Measurements from ENCODE around the gene ARHGEF7. TPM values are rescaled to one million over a fixed set of nuclear protein-coding genes. Genes with fewer than 3 reads are reported as not detected.
"Not testable (repeated sequence)": the region's sequence is repeated elsewhere in the genome, so short reads cannot be mapped to it uniquely, and the experiment has no call there.

ARHGEF7 gene
- total and polyA plus RNA-seq, 4 donors = 16.2 to 132 (median 100) TPM

DNA sequence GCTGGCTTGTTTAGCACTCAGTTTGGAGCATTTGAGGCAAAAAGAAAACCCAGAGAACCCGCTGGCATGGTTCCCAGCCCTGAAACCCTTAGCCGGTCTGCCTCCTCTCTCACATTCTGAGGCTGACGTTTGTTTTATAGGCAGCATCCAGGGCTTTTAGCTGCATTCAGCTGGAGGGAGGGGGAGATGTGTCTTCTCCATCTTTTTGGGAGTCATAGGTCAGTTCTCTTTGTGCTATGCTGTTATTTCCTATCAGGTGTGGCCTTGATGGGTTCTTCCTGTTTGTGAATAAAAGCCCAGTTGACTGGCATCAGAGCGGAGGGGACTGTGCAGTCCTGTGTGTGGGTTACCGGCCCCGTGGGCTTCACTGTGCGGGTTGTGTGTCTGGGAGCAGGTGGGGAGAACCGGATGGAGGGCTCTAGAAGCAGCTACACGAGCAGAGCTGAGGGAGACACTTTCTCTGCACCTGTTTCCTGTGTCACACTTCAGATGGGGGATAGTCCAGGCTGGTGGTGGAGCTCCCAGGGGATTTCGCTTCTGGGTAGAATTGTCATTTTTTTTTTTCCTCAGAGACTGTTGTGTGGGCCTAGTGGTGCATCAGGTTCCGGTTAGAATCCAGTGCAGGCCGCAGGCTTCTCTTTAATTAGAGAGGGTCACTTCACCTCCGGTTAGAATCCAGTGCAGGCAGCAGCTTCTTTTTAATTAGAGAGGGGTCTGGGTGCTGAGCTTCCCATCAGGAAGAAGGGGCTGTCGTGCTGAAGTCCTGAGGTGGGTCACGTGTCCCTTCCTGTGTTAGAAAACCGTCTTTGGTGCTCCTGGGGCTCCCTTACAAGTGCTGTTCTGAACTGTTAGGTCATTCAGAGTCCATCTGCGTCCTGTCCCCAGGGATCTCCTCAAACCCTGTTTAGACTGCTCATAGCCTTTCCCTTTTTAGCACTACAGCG lies 69.6 kb downstream of the ARHGEF7 start:
- intact Hi-C loops (cut with DNase I) = loop anchor here in 1 of 2 donors (2.0 to 5.0 kb wide), 2 partner anchors 26 to 32 kb away; no protein-coding TSS in a partner anchor
- Histone ChIP-seq H3K27ac (ENCODE audit: low read depth in 1 of 2, low read length in 2 of 2) (peak overlapping the region; percentile 87 to 88), H3K4me1 (ENCODE audit: control insufficient read depth in 1 of 2, insufficient read depth in 2 of 2, low read length in 2 of 2) (peaks cover 3 to 5% of the 10 kb centered on the region in 2 donors), H3K27me3 (ENCODE audit: control insufficient read depth in 1 of 2, insufficient read depth in 2 of 2, low read length in 1 of 2) (no peaks in the 10 kb centered on the region), H3K9me3 (ENCODE audit: control insufficient read depth, low read length) (no peaks in the 10 kb centered on the region), H3K4me3 (ENCODE audit: low read length in 2 of 2) (no peak overlapping the region), H3K36me3 (ENCODE audit: control insufficient read depth in 1 of 2, insufficient read depth in 2 of 2, low read length in 1 of 2) (no peaks in the 10 kb centered on the region)
- 8 to 14% methylated on average over 18 of the region's 18 CpGs for WGBS, 2 donors
- ATAC-seq (ENCODE audit: low FRiP score) (peak; percentile 77), DNase-seq (peak in 1 of 2 donors; percentile 63)

GRCh38 chr13:111186305-111186935 lies 71.3 kb downstream of the ARHGEF7 start:
- H3K27me3 ChIP-seq (ENCODE audit: control insufficient read depth in 1 of 2, insufficient read depth in 2 of 2, low read length in 1 of 2) = no peaks in the 10 kb centered on the region
- DNase-seq (no peak), ATAC-seq (ENCODE audit: low FRiP score) (peak; percentile 61)
- H3K4me3 ChIP-seq (ENCODE audit: low read length in 2 of 2) = peak overlapping the region in 1 of 2 donors; percentile 81
- intact Hi-C loops (cut with DNase I) = loop anchor here in 1 of 2 donors (5.0 kb wide), 1 partner anchor 34 kb away; no protein-coding TSS in a partner anchor
- H3K4me1 ChIP-seq (ENCODE audit: control insufficient read depth in 1 of 2, insufficient read depth in 2 of 2, low read length in 2 of 2) = peaks cover 3 to 9% of the 10 kb centered on the region in 2 donors
- H3K36me3 ChIP-seq (ENCODE audit: control insufficient read depth in 1 of 2, insufficient read depth in 2 of 2, low read length in 1 of 2) = no peaks in the 10 kb centered on the region
- H3K27ac ChIP-seq (ENCODE audit: low read depth in 1 of 2, low read length in 2 of 2) = peak overlapping the region; percentile 59 to 97
- H3K9me3 ChIP-seq (ENCODE audit: control insufficient read depth, low read length) = no peaks in the 10 kb centered on the region
- WGBS, 2 donors = 5 to 9% methylated on average over 10 of the region's 10 CpGs

DNA sequence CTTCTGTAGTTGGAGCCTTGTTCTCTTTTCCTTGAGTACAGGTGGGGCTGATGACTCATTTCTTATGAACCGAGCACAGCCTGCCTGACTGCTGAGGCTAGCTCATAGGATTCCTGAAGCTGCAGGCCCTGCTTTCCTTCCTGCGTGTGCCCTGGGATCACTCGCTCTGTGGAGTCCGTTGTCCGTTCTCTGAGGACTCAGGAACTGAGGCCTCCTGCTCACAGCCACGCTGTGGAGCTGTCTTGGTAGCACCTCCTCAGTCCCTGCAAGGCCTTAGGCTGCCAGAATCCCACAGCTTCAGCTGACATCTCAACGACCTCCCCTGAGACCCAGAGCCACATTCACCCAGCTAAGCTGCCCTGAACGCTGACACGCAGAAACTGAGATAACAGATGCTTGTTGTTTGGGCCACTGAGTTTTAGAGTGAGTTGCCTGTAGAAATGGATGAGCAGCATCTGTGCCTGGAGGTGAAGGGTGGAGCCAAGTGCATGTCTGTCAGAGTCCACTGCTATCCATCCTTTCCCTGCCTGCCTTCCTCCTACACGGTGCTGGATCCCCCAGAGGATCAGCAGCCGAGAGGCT lies 72.9 kb downstream of the ARHGEF7 start:
- DNase-seq = no peak
- Histone ChIP-seq H3K4me1 (ENCODE audit: control insufficient read depth in 1 of 2, insufficient read depth in 2 of 2, low read length in 2 of 2) (peaks cover 3 to 9% of the 10 kb centered on the region in 2 donors), H3K4me3 (ENCODE audit: low read length in 2 of 2) (peak overlapping the region in 1 of 2 donors; percentile 21), H3K9me3 (ENCODE audit: control insufficient read depth, low read length) (no peaks in the 10 kb centered on the region), H3K36me3 (ENCODE audit: control insufficient read depth in 1 of 2, insufficient read depth in 2 of 2, low read length in 1 of 2) (no peaks in the 10 kb centered on the region), H3K27me3 (ENCODE audit: control insufficient read depth in 1 of 2, insufficient read depth in 2 of 2, low read length in 1 of 2) (no peaks in the 10 kb centered on the region), H3K27ac (ENCODE audit: low read depth in 1 of 2, low read length in 2 of 2) (peak overlapping the region; percentile 31 to 99)
- whole genome bisulfite sequencing, 2 donors = 5 to 14% methylated on average over 11 of the region's 11 CpGs
- ATAC-seq (ENCODE audit: low FRiP score) = peak; percentile 69
- intact Hi-C loops (cut with DNase I) = loop anchor here in 1 of 2 donors (5.0 kb wide), 1 partner anchor 36 kb away; no protein-coding TSS in a partner anchor

DNA sequence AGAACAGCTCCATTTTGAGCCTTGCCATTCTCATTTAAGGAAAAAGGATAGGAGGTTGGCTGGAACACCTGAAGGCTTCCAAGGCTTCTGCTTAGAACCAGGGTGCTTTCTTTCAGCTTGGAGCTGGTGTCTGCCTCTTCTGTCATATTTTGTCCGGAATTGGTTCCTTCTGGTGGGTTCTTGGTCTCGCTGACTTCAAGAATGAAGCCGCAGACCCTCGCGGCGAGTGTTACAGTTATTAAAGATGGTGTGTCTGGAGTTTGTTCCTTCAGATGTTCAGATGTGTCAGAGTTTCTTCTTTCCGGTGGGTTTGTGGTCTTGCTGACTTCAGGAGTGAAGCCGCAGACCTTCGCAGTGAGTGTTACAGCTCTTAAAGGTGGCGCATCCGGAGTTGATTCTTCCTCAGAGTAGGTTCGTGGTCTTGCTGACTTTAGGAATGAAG lies 74.0 kb downstream of the ARHGEF7 start:
- H3K27ac ChIP-seq (ENCODE audit: low read depth in 1 of 2, low read length in 2 of 2) = peak overlapping the region in 1 of 2 donors; percentile 60
- intact Hi-C loops (cut with DNase I) = loop anchor here in 1 of 2 donors (5.0 kb wide), 1 partner anchor 37 kb away; no protein-coding TSS in a partner anchor
- not testable (repeated sequence) for H3K27me3 ChIP-seq (ENCODE audit: control insufficient read depth in 1 of 2, insufficient read depth in 2 of 2, low read length in 1 of 2); H3K4me1 ChIP-seq (ENCODE audit: control insufficient read depth in 1 of 2, insufficient read depth in 2 of 2, low read length in 2 of 2); DNase-seq; H3K4me3 ChIP-seq (ENCODE audit: low read length in 2 of 2); H3K9me3 ChIP-seq (ENCODE audit: control insufficient read depth, low read length); ATAC-seq (ENCODE audit: low FRiP score); H3K36me3 ChIP-seq (ENCODE audit: control insufficient read depth in 1 of 2, insufficient read depth in 2 of 2, low read length in 1 of 2)
- 91 to 93% methylated on average over 12 of the region's 12 CpGs for WGBS, 2 donors

- H3K4me3 ChIP-seq (ENCODE audit: low read length in 2 of 2); DNase-seq; H3K9me3 ChIP-seq (ENCODE audit: control insufficient read depth, low read length); H3K27me3 ChIP-seq (ENCODE audit: control insufficient read depth in 1 of 2, insufficient read depth in 2 of 2, low read length in 1 of 2); H3K4me1 ChIP-seq (ENCODE audit: control insufficient read depth in 1 of 2, insufficient read depth in 2 of 2, low read length in 2 of 2); H3K36me3 ChIP-seq (ENCODE audit: control insufficient read depth in 1 of 2, insufficient read depth in 2 of 2, low read length in 1 of 2); ATAC-seq (ENCODE audit: low FRiP score): not testable (repeated sequence)
- H3K27ac ChIP-seq (ENCODE audit: low read depth in 1 of 2, low read length in 2 of 2) = peak overlapping the region in 1 of 2 donors; percentile 60
- 87 to 90% methylated on average over 9 of the region's 9 CpGs for WGBS, 2 donors
- intact Hi-C loops (cut with DNase I) = loop anchor here in 1 of 2 donors (5.0 kb wide), 1 partner anchor 37 kb away; no protein-coding TSS in a partner anchor
These were observed 74.4 kb downstream of the ARHGEF7 start for GRCh38 chr13:111189516-111189915.

- WGBS, 2 donors = 58 to 73% methylated on average over 5 of the region's 5 CpGs
- intact Hi-C loops (cut with DNase I); H3K4me1 ChIP-seq (ENCODE audit: control insufficient read depth in 1 of 2, insufficient read depth in 2 of 2, low read length in 2 of 2); H3K4me3 ChIP-seq (ENCODE audit: low read length in 2 of 2); DNase-seq; H3K27me3 ChIP-seq (ENCODE audit: control insufficient read depth in 1 of 2, insufficient read depth in 2 of 2, low read length in 1 of 2); H3K9me3 ChIP-seq (ENCODE audit: control insufficient read depth, low read length); H3K27ac ChIP-seq (ENCODE audit: low read depth in 1 of 2, low read length in 2 of 2); H3K36me3 ChIP-seq (ENCODE audit: control insufficient read depth in 1 of 2, insufficient read depth in 2 of 2, low read length in 1 of 2); ATAC-seq (ENCODE audit: low FRiP score): not testable (repeated sequence)
These were observed 78.1 kb downstream of the ARHGEF7 start for GRCh38 chr13:111193223-111193622.

- intact Hi-C loops (cut with DNase I); H3K27me3 ChIP-seq (ENCODE audit: control insufficient read depth in 1 of 2, insufficient read depth in 2 of 2, low read length in 1 of 2); H3K9me3 ChIP-seq (ENCODE audit: control insufficient read depth, low read length); H3K4me1 ChIP-seq (ENCODE audit: control insufficient read depth in 1 of 2, insufficient read depth in 2 of 2, low read length in 2 of 2); DNase-seq; H3K4me3 ChIP-seq (ENCODE audit: low read length in 2 of 2); H3K36me3 ChIP-seq (ENCODE audit: control insufficient read depth in 1 of 2, insufficient read depth in 2 of 2, low read length in 1 of 2); H3K27ac ChIP-seq (ENCODE audit: low read depth in 1 of 2, low read length in 2 of 2); ATAC-seq (ENCODE audit: low FRiP score): not testable (repeated sequence)
- 56 to 68% methylated on average over 2 of the region's 2 CpGs for WGBS, 2 donors
These were observed 79.5 kb downstream of the ARHGEF7 start for GRCh38 chr13:111194651-111195050.

DNA sequence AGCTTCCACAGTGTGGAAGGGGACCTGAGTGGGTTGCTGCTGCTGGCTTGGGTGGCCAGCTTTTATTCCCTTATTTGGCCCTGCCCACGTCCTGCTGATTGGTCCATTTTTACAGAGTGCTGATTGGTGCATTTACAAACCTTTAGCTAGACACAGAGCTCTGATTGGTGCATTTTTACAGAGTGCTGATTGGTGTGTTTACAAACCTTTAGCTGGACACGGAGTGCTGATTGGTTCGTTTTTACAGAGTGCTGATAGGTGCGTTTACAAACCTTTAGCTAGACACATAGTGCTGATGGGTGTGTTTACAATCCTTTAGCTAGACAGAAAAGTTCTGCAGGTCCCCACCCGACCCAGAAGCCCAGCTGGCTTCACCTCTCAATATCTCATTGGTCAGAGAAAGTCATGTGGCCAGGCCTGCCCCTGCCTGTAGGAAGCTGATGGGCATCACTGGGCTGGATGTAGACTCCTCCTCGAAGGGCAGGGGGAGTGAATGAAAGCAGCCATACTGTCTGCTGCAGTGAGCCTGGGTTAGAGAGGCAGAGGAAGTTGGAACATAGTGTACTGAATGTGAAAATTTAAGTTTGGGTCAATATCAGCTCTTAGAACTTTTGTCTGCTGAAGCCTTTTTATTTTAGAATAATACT lies 83.7 kb downstream of the ARHGEF7 start:
- H3K4me3 ChIP-seq (ENCODE audit: low read length in 2 of 2); H3K27me3 ChIP-seq (ENCODE audit: control insufficient read depth in 1 of 2, insufficient read depth in 2 of 2, low read length in 1 of 2); DNase-seq; H3K36me3 ChIP-seq (ENCODE audit: control insufficient read depth in 1 of 2, insufficient read depth in 2 of 2, low read length in 1 of 2); ATAC-seq (ENCODE audit: low FRiP score); H3K9me3 ChIP-seq (ENCODE audit: control insufficient read depth, low read length); intact Hi-C loops (cut with DNase I); H3K4me1 ChIP-seq (ENCODE audit: control insufficient read depth in 1 of 2, insufficient read depth in 2 of 2, low read length in 2 of 2): not testable (repeated sequence)
- peak overlapping the region in 1 of 2 donors; percentile 13 for H3K27ac ChIP-seq (ENCODE audit: low read depth in 1 of 2, low read length in 2 of 2)
- WGBS, 2 donors = 78 to 85% methylated on average over 6 of the region's 6 CpGs
